Measurements from ENCODE around the gene MYO7A.

MYO7A gene

DNA sequence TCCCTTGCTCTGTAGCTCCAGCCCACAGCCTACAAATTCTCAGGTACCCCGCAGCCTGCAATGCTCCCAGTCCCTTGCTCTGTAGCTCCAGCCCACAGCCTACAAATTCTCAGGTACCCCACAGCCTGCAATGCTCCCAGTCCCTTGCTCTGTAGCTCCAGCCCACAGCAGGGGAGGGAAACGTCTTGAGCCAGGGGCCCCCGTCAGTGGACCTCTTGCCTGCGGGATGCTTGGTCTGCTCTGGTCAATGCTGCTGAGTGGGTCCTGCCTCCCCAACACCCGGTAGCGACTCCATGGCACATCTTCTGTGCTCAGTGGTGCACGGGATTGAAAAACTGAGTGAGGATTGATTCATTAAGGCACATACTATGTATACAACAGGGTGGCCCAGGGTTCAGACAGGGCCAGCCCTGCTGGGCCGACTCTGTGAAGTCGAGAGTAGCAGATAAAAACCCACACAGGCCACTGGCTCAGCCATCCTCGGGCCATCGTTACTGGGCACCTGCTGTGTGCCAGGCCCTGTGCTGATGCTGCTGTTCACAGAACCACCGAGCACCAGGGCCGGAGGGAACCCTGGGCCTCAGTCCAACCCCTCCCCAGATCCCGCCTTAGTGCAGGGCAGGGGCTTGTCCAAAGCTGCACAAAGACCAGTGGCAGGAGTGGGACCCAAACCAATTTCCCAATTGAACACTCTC, 69.7 kb downstream of the MYO7A start:
- peaks cover 0 to 46% (median 15%) of the 10 kb centered on the region in 5 donors for H3K36me3 ChIP-seq (ENCODE audit: control insufficient read depth in 5 of 5, insufficient read depth in 5 of 5, low read length in 5 of 5)
- no peak overlapping the region for H3K27ac ChIP-seq (ENCODE audit: low read depth, low read length)
- no peak overlapping the region for H3K4me3 ChIP-seq (ENCODE audit: low read depth in 1 of 5, low read length in 5 of 5)
- H3K9me3 ChIP-seq (ENCODE audit: control insufficient read depth in 5 of 5, low read length in 5 of 5), result no peaks in the 10 kb centered on the region
- no peaks in the 10 kb centered on the region for H3K27me3 ChIP-seq (ENCODE audit: control insufficient read depth in 5 of 5, insufficient read depth in 4 of 5, low read length in 5 of 5)
- no peak overlapping the region for H3K9ac ChIP-seq (ENCODE audit: low read length in 5 of 5)
- H3K4me1 ChIP-seq (ENCODE audit: control insufficient read depth in 5 of 5, insufficient read depth in 5 of 5, low read length in 5 of 5), result no peaks in the 10 kb centered on the region

DNA sequence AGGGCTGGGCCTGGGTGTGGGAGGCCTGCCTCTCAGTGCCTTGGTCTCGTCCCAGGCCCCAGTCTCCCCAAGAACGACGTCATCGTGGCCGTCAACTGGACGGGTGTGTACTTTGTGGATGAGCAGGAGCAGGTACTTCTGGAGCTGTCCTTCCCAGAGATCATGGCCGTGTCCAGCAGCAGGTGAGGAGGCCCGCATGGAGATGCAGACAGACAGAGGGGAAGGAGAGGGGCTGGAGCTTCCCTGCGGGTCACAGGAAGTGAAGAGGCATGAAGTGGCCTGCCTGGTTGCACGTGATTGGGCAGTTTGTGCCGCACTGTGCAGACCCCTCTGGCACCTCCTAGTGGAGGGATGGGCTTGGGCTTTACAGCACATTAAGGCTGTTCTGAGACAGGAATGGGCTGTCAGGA, 70.4 kb downstream of the MYO7A start:
- Histone ChIP-seq H3K36me3 (ENCODE audit: control insufficient read depth in 5 of 5, insufficient read depth in 5 of 5, low read length in 5 of 5) (peaks cover 0 to 45% (median 15%) of the 10 kb centered on the region in 5 donors), H3K9me3 (ENCODE audit: control insufficient read depth in 5 of 5, low read length in 5 of 5) (no peaks in the 10 kb centered on the region), H3K9ac (ENCODE audit: low read length in 5 of 5) (no peak overlapping the region), H3K4me1 (ENCODE audit: control insufficient read depth in 5 of 5, insufficient read depth in 5 of 5, low read length in 5 of 5) (no peaks in the 10 kb centered on the region), H3K4me3 (ENCODE audit: low read depth in 1 of 5, low read length in 5 of 5) (no peak overlapping the region), H3K27me3 (ENCODE audit: control insufficient read depth in 5 of 5, insufficient read depth in 4 of 5, low read length in 5 of 5) (no peaks in the 10 kb centered on the region), H3K27ac (ENCODE audit: low read depth, low read length) (no peak overlapping the region)

DNA sequence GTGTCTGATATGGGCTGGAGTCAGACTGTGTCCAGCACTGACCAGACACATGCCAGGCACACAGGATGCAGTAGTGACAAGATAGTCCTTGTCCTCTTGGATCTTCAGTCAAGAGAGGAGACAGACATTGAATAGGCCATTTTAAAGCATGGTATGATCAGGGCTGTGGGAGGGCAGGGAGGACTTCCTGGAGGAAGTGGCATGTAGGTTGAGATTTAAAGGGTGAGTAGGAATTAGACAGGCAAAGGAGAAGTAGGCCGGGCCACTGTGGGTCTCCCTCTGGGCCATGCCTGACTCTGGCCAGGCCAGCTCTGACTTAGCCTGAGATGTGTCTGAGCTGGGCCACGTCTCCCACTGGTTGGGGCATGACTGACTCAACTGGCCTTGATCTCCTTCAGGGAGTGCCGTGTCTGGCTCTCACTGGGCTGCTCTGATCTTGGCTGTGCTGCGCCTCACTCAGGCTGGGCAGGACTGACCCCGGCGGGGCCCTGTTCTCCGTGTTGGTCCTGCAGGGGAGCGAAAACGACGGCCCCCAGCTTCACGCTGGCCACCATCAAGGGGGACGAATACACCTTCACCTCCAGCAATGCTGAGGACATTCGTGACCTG, 71.2 kb downstream of the MYO7A start:
- no peaks in the 10 kb centered on the region for H3K4me1 ChIP-seq (ENCODE audit: control insufficient read depth in 5 of 5, insufficient read depth in 5 of 5, low read length in 5 of 5)
- no peaks in the 10 kb centered on the region for H3K9me3 ChIP-seq (ENCODE audit: control insufficient read depth in 5 of 5, low read length in 5 of 5)
- H3K27ac ChIP-seq (ENCODE audit: low read depth, low read length), result no peak overlapping the region
- no peak overlapping the region for H3K9ac ChIP-seq (ENCODE audit: low read length in 5 of 5)
- peaks cover 0 to 43% (median 13%) of the 10 kb centered on the region in 5 donors for H3K36me3 ChIP-seq (ENCODE audit: control insufficient read depth in 5 of 5, insufficient read depth in 5 of 5, low read length in 5 of 5)
- H3K4me3 ChIP-seq (ENCODE audit: low read depth in 1 of 5, low read length in 5 of 5), result no peak overlapping the region
- no peaks in the 10 kb centered on the region for H3K27me3 ChIP-seq (ENCODE audit: control insufficient read depth in 5 of 5, insufficient read depth in 4 of 5, low read length in 5 of 5)

DNA sequence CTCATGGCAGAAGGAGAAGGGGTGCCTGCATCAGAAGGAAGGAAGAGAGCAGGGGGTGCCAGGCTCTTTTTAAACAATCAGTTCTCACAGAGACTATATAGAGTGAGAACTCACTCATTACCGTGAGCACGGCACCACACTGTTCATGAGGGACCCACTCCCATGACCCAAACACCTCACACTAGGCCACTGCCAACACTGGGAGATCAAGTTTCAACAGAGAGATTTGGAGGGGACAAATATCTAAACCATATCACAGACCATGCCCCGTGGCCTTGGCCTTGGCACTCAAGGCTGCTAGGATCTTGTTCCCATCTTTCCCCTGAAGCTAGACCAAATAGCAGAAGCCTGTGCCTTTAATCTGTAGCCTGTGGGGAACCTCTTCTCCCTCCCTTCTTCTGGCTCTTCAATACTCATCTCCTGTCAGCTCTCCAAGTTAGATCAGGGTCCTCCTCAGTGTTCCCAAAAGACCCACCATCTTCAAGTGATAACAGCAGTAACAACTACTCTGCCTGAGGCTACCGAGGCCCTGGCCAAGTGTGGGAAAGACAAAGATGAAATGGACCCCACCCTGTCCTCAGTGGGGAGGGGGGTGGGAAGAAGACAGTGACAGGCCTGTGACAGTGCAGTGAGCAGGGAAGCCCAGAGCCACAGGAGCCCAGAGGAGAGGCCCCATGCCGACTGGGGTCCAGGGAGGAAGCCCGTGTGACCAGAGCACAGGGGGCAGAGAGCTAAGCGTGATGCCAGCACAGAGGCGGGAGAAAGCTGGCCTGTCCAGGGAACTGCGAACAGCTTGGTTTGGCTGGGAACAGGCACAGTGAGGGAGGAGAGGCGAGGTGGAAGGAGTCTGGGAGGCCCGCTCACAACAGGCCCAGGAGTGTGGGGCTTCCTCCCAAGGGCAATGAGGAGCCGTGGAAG, 72.6 kb downstream of the MYO7A start:
- Histone ChIP-seq H3K36me3 (ENCODE audit: control insufficient read depth in 5 of 5, insufficient read depth in 5 of 5, low read length in 5 of 5) (peaks cover 0 to 42% (median 14%) of the 10 kb centered on the region in 5 donors), H3K27me3 (ENCODE audit: control insufficient read depth in 5 of 5, insufficient read depth in 4 of 5, low read length in 5 of 5) (no peaks in the 10 kb centered on the region), H3K4me3 (ENCODE audit: low read depth in 1 of 5, low read length in 5 of 5) (no peak overlapping the region), H3K9ac (ENCODE audit: low read length in 5 of 5) (no peak overlapping the region), H3K9me3 (ENCODE audit: control insufficient read depth in 5 of 5, low read length in 5 of 5) (no peaks in the 10 kb centered on the region), H3K4me1 (ENCODE audit: control insufficient read depth in 5 of 5, insufficient read depth in 5 of 5, low read length in 5 of 5) (no peaks in the 10 kb centered on the region), H3K27ac (ENCODE audit: low read depth, low read length) (no peak overlapping the region)

DNA sequence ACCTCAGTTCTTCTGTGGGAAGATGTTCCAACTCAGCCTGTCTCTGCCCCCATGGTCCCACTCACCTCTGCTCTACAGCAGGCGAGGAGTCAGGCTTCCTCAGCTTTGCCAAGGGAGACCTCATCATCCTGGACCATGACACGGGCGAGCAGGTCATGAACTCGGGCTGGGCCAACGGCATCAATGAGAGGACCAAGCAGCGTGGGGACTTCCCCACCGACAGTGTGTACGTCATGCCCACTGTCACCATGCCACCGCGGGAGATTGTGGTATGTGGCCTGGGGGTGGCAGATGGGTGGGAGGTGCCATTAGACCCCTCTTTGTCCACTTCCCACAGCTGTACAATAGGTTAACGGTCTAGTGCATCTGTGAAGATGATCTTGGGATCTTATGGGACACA, 73.3 kb downstream of the MYO7A start:
- no peaks in the 10 kb centered on the region for H3K27me3 ChIP-seq (ENCODE audit: control insufficient read depth in 5 of 5, insufficient read depth in 4 of 5, low read length in 5 of 5)
- no peak overlapping the region for H3K27ac ChIP-seq (ENCODE audit: low read depth, low read length)
- peaks cover 0 to 3% (median 0%) of the 10 kb centered on the region in 5 donors for H3K4me1 ChIP-seq (ENCODE audit: control insufficient read depth in 5 of 5, insufficient read depth in 5 of 5, low read length in 5 of 5)
- H3K9me3 ChIP-seq (ENCODE audit: control insufficient read depth in 5 of 5, low read length in 5 of 5), result no peaks in the 10 kb centered on the region
- H3K4me3 ChIP-seq (ENCODE audit: low read depth in 1 of 5, low read length in 5 of 5), result no peak overlapping the region
- H3K36me3 ChIP-seq (ENCODE audit: control insufficient read depth in 5 of 5, insufficient read depth in 5 of 5, low read length in 5 of 5), result peaks cover 0 to 44% (median 14%) of the 10 kb centered on the region in 5 donors
- no peak overlapping the region for H3K9ac ChIP-seq (ENCODE audit: low read length in 5 of 5)

DNA sequence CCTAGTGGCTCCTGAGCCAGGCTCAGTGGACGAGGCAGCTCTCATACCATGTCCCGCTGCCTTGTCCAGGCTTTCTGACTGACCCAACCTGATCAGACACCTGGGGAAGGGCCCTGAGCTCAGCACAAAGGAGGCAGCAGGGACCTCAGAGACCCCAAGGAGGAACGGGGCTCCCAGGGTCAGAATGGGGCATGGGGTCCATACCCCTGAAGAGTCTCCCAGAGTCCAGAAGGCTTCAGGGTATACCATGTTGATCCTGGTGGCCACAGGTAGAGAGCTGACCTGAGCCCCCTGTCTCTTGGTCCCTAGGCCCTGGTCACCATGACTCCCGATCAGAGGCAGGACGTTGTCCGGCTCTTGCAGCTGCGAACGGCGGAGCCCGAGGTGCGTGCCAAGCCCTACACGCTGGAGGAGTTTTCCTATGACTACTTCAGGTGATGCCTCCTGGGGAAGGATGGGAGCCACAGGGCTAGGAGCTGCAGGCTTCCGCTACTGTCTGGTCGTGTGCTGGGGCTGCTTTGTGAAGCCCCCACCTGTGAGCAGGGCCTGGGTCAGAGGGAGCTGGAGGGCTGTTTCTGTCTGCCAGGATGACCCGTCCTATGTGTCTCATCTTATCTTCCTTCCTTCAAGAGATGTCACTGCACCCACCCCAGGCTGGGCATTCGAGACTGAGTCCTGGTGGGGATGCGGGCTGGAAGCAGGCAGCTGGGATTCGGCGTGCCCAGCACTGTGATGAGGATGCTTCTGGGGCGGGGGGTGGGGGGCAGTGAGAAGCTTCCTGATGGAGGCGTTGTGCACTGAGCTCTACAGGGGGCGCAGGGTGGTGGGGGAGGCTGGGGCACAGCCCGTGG, 74.2 kb downstream of the MYO7A start:
- Histone ChIP-seq H3K36me3 (ENCODE audit: control insufficient read depth in 5 of 5, insufficient read depth in 5 of 5, low read length in 5 of 5) (peaks cover 0 to 46% (median 11%) of the 10 kb centered on the region in 5 donors), H3K4me1 (ENCODE audit: control insufficient read depth in 5 of 5, insufficient read depth in 5 of 5, low read length in 5 of 5) (peaks cover 0 to 6% (median 0%) of the 10 kb centered on the region in 5 donors), H3K9ac (ENCODE audit: low read length in 5 of 5) (no peak overlapping the region), H3K9me3 (ENCODE audit: control insufficient read depth in 5 of 5, low read length in 5 of 5) (no peaks in the 10 kb centered on the region), H3K27ac (ENCODE audit: low read depth, low read length) (no peak overlapping the region), H3K27me3 (ENCODE audit: control insufficient read depth in 5 of 5, insufficient read depth in 4 of 5, low read length in 5 of 5) (no peaks in the 10 kb centered on the region), H3K4me3 (ENCODE audit: low read depth in 1 of 5, low read length in 5 of 5) (no peak overlapping the region)

DNA sequence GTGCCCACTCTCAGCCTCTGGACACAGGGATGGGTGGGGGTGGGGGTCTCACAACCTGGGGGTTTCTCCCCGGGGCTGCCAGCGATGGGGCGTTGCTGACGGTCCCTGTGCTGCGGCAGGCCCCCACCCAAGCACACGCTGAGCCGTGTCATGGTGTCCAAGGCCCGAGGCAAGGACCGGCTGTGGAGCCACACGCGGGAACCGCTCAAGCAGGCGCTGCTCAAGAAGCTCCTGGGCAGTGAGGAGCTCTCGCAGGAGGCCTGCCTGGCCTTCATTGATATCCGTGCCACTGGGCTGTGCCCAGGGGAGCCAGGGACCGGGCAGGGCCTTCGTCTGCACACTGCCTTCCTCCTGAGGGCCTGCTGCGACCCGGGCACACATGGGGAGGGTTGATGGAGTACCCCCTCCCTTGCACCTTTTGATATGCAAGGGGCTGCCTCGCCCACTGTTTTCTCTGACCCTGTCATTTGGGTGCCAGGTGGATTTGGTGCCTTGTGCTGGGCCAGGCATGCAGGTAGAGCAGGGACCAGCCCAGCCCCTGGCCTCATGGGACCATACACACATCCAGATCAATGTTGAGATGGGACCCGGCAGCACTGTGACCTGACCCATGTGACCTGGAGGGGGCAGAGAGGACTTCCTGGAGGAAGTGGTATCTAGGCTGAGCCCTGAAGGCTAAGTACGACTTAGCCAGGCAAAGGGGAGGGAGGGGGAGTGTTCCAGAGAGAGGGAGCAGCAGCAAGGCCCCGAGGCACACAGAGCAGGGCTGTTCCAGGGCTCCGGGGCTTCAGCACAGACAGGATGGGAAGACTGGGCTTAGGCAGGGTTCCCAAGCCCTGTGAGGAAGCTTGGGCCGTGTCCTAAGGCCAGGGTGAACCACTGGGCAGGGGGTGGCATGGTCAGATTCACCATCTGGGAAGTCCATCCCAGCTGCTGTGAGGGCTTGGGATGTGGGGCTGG, 75.2 kb downstream of the MYO7A start:
- H3K4me3 ChIP-seq (ENCODE audit: low read depth in 1 of 5, low read length in 5 of 5), result no peak overlapping the region
- no peak overlapping the region for H3K9ac ChIP-seq (ENCODE audit: low read length in 5 of 5)
- peaks cover 1 to 13% (median 6%) of the 10 kb centered on the region in 5 donors for H3K4me1 ChIP-seq (ENCODE audit: control insufficient read depth in 5 of 5, insufficient read depth in 5 of 5, low read length in 5 of 5)
- H3K27ac ChIP-seq (ENCODE audit: low read depth, low read length), result no peak overlapping the region
- H3K9me3 ChIP-seq (ENCODE audit: control insufficient read depth in 5 of 5, low read length in 5 of 5), result no peaks in the 10 kb centered on the region
- no peaks in the 10 kb centered on the region for H3K27me3 ChIP-seq (ENCODE audit: control insufficient read depth in 5 of 5, insufficient read depth in 4 of 5, low read length in 5 of 5)
- peaks cover 0 to 43% (median 10%) of the 10 kb centered on the region in 5 donors for H3K36me3 ChIP-seq (ENCODE audit: control insufficient read depth in 5 of 5, insufficient read depth in 5 of 5, low read length in 5 of 5)

DNA sequence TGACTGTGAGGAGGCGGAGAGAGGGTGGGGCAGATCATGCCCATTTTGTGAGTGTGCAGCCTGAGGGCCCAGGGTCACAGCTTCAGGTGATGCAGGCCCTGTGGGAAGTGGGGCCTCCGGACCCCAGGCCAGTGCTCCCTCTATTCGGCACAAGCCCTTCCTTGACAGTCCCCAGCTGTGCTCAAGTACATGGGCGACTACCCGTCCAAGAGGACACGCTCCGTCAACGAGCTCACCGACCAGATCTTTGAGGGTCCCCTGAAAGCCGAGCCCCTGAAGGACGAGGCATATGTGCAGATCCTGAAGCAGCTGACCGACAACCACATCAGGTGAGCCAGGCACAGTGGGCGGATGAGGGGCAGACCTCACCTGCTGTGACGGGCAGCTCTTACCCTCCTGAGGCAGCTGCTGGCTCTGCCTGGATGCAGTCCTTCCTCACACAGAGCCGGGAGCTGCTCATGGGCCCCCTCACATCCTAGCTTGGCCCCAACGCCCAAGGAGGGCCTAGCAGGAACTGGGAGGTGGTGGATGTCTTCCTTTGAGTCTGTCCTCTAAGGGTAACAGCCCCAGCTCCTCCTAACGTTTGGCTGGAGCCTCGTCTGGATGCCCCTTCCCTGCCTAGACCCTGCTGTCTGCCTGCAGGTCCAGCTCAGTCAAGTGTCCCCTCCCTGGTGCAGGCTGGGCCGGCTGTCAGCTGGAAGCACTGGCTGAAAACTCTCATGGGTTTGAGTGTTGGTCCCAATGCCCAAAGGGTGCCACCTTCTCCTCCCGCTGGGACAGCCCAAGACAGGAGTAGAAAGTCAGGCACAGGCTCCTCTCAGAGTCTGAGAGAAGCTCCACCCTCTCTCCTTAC, 76.1 kb downstream of the MYO7A start:
- no peak overlapping the region for H3K27ac ChIP-seq (ENCODE audit: low read depth, low read length)
- H3K4me3 ChIP-seq (ENCODE audit: low read depth in 1 of 5, low read length in 5 of 5), result no peak overlapping the region
- H3K9ac ChIP-seq (ENCODE audit: low read length in 5 of 5), result no peak overlapping the region
- H3K9me3 ChIP-seq (ENCODE audit: control insufficient read depth in 5 of 5, low read length in 5 of 5), result no peaks in the 10 kb centered on the region
- peaks cover 2 to 14% (median 8%) of the 10 kb centered on the region in 5 donors for H3K4me1 ChIP-seq (ENCODE audit: control insufficient read depth in 5 of 5, insufficient read depth in 5 of 5, low read length in 5 of 5)
- peaks cover 0 to 41% (median 8%) of the 10 kb centered on the region in 5 donors for H3K36me3 ChIP-seq (ENCODE audit: control insufficient read depth in 5 of 5, insufficient read depth in 5 of 5, low read length in 5 of 5)
- no peaks in the 10 kb centered on the region for H3K27me3 ChIP-seq (ENCODE audit: control insufficient read depth in 5 of 5, insufficient read depth in 4 of 5, low read length in 5 of 5)
